HG03139 (cell line): Measurements from ENCODE around the gene PIEZO1.
"Not testable (repeated sequence)": the region's sequence is repeated elsewhere in the genome, so short reads cannot be mapped to it uniquely, and the experiment has no call there.

Experiments used
- ATAC-seq: cut with Tn5 transposase; IDR thresholded peaks from one replicate; pipeline ENCODE4 v1.9.1; 2021; ENCODE audit not compliant: unreplicated experiment

The PIEZO1 gene

DNA sequence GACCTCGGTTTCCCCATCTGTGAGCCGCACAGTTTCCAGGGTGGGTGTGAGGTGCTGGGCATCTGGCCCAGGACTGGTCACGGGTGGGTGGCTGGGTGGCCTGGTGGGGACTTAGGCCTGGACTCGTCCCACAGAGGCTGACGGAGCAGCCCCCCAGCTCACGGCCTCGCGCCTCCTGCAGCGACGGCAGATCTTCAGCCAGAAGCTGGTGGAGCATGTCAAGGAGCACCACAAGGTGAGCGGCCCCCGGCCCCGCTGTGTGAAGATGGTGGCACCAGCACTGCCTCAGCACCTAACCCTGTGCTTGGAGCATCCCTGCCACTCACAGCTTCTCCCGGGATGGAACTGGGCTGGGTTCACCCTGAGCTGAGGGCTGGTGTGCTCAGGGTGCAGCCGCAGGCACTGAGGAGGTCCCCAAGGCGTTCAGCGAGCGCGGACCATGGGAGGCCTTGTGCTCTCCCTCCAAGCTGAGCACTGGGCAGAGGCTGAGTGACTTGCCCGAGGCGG lies 20.9 kb upstream of the PIEZO1 start:
- no peak for ATAC-seq

DNA sequence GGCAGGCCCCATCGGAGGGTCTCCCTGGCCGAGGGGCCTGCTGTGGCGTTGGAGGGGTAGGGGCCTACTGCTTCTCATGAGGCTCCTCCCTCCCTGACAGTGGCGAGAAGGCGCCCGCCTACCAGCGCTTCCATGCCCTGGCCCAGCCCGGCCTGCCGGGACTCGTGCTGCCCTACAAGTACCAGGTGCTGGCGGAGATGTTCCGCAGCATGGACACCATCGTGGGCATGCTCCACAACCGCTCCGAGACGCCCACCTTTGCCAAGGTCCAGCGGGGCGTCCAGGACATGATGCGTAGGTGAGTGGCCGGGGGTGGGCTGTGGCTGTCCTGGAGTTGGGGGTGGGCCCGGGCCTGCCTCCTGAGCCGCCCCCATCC lies 20.3 kb upstream of the PIEZO1 start:
- ATAC-seq = no peak

DNA sequence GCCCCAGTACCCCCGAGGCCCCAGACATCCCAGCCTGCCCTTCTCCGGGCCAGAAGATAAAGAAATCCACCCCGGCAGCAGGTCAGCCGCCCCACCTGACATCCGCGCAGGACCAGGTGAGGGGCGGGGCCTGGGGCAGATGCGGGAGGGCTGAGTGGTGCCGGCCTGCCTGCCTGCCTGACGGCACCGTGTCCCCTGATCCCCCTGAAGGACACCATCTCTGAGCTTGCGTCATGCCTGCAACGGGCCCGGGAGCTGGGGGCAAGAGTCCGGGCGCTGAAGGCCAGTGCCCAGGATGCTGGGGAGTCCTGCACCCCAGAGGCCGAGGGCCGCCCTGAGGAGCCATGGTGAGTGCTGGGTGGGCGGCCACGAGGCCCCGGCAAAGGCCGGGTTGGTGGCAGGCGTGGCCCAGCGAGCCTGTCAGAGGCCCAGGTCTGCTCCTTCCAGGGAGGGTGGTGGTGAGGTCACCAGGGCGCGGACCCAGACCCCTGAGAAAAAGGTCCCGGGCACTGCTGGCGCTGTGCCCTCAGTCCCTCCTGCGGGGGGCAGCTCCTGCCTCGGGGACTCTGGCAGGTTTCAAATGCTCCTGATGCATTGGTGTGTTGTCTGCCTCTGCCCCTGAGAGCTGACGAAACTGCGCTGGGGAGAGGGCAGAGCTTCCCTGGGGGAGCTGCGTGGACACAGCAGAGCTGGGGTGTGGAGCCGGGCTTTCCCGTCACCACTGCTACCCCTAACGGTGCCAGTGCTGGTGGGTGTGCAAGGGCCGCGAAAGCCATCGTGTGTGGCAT lies 19.7 kb upstream of the PIEZO1 start:
- ATAC-seq = no peak

DNA sequence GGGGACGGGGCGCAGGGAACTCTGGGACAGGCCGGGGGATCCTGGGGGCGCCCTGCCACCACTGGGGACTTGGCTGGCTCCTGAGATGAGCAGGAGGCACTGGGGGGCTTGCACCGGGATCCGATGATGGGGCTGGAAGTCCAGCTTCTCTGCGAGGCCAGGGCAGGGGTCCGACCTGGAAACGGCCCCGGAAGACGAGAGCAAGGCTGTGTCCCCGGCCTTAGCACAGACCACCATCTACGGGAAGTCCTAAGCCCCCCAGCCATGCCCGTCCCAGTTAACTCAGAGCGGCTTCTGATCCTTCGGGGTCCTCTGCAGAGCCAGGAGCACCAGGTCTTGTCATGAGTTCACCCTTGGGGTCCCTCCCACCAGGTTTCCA lies 19.1 kb upstream of the PIEZO1 start:
- no peak for ATAC-seq

DNA sequence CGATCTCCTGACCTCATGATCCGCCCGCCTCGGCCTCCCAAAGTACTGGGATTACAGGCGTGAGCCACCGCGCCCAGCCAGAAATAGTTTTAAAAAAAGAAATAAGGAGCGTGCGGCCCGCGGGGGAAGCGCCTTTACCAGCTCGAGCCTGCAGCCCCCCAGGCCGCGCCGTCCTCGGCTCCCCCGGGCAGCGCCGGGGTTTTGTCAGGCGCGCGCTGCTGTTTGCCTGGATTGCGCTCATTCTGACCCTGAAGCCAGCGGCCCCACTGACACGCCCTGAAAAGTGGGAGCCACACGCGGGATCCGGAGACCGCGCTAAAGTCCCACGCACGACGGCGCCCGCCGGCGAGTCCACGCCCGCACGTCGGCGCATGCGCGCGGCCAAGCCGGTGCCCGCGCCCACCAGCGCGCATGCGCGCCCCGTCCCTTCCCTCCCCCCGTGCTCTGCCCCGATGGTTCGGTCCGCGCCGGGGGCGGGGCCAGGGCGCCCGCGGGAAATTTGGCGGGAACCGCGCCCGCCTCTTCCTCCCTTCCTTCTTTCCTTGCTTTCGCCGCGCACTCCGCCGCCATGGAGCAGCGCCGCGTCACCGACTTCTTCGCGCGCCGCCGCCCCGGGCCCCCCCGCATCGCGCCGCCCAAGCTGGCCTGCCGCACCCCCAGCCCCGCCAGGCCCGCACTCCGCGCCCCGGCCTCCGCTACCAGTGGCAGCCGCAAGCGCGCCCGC lies 18.4 kb upstream of the PIEZO1 start, which contains the start of gene CDT1:
CDT1 (plus strand) TSS at position 526 of the 724 bp plus-strand sequence; CDS start at position 569, 43 bp downstream.
- peak; percentile 34 for ATAC-seq

DNA sequence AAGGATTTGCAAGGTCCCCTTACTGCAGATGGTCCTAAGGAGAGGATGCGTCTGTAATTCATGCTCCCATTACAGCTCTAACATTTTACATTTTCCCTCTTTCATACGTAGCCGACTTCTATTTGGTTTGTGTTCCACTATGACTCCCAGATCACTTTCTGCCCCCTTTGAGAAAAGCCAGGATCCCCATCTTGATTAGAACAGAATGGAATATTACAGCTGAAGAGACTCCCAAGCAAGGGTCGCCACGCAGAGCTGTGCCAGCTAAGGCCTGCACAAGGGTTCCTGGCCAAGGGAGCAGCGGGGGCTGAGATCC lies 15.2 kb upstream of the PIEZO1 start:
- no peak for ATAC-seq

DNA sequence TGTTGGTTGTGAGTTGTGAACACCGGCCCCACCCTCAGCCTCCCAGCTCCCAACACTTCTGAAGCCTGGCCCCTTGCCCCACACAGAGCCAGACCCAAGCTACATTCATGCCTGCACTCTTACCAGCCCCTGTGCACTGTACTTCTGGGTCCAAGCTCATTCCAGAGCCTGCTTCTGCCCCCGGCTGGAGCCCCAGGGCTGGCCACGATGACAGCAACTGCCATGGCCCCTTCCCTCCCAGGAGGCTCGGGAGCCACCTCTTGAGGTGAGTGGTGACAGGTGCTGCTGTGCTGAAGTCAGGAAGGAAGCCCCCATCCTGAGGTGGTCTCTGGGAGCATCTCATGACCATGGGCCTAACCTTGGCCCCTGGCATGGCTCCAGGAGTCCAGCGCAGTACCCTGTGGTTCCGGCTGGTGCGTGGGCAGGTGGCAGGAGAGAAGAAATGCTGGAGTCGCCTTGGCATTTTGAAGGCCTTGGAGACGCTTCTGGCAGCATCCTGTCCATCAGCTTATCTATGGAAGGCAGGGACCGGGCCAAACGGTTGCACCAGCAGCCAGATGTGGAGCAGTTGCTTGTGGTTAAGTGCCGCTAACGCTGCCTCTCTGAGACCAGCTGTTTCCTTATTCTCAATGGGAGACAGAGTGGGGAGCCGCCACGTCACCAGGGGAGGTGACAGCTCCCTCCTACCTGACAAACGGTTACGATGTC lies 14.7 kb upstream of the PIEZO1 start:
- no peak for ATAC-seq

DNA sequence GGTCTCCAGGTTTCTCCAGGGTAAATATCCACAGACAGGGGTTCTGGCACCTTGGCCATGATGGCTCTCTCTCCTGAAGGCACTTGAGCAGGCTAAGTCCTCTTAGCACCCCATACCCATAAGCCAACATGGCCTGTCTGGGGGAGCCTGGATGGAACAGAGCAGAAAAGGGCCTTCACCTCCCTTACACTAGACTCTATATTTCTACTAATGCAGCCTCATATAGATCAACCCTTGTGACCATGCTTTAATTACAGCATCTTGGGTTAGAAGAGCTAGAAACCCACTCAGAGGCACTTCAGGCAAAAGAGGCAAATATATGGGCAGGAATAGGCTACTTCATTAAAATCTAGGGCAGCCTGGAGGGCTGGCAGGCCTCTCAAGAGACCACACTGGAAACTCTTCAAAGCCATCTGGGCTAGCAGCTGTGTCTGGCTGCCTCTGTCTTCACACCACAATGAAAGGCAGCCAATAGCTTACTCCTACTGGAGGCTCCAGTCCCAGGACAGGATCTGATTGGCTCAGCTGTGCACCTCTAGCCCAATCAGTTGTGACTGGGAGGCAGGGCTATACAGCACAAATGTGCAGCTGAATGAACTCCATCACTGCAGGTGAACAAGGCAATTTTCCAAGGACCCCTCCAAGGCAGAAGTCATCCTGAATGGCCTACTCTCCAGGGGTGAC lies 13.9 kb upstream of the PIEZO1 start:
- ATAC-seq = no peak

DNA sequence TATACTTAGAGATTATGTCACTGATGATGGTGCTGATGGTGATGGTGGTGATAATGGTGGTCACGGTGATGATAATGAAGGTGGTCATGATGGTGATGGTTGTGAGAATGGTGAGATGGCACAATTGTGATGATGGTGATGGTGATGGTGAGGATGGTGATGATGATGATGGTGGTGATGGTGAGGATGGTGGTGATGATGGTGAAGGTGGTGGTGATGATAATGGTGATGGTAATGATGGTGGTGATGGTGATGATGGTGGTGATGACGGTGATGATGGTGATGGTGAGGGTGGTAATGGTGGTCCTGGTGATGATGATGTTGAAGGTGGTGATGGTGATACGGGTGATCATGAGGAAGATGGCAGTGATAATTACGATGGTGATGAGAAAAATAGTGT lies 13.1 kb upstream of the PIEZO1 start:
- ATAC-seq = no peak

DNA sequence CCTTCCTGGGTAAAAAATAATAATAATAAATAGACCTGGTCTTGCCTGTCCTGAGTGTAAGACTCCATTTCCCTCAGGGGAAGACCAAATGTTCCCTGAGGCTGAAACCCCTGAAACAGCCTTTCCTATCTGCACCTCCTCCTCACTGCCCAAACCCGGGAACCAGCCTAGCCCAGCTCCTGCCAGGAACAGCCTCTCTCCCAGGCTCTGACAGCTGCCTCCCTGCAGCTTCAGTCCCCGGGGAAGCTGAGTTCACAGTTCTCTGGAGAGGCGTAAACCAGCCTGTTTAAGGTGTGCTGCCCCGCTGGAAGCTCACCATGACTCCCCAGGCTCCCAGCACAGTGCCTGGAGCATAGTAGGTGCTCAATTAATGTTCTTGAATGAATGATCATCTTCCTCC lies 11.3 kb upstream of the PIEZO1 start:
- no peak for ATAC-seq

DNA sequence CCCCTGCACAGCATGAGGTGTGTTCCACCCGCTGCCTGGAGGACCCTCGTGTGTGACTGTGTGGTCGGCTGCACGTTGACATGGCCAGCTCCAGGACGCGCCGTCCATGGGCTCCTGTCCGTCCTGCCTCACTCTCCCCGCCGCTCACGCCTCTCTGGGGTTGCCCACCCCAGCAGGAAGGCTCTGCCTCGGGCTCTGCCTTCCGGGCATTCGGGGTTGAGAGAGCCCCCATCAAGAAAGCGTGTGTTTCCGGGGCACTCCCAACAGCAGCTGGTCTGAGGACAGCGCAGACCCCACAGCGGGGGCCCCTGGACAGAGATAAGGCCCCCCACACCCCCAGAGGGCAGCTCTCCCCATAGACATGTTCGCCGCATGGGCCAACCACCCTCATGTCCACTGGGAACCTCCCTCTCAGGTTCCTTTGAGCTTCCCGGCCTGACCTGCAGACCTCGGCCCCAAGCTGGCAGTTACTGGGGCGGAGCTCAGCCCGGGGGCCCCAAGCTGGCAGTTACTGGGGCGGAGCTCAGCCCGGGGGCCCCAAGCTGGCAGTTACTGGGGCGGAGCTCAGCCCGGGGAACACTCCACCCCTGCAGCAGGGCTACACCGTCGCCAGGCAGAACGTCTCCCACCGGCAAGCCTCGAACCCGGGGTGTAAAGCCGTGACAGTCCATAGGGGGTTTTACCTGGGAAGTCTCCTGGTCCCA lies 8.4 kb upstream of the PIEZO1 start:
- ATAC-seq = no peak

DNA sequence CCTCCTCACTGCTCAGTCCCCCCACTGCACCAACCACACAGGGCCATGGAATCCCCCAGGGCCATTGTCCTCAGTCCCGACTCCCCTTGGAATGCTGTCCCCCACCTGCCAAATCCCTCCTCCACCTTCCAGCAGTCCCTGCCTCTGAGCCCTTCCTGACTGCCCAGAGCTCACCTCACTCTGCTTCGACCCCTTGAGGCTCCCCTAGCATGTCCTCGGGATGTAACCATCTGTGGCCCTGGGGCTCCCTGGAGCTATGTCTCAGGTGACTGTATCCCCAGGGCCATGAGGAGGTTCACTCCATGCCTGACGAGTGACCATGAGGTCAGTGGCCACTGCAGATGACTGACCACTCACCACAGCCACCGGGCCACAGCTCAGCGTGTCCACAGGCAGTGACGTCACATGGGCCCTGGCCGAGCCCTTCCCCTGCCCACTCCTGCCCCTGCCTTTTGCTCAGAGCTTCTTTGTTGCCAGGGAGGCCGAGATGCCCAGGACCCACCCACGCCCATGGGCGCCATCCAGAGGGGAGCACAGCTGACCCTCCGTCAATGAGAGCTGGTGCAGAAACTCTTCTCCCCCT lies 7.7 kb upstream of the PIEZO1 start:
- ATAC-seq = no peak

DNA sequence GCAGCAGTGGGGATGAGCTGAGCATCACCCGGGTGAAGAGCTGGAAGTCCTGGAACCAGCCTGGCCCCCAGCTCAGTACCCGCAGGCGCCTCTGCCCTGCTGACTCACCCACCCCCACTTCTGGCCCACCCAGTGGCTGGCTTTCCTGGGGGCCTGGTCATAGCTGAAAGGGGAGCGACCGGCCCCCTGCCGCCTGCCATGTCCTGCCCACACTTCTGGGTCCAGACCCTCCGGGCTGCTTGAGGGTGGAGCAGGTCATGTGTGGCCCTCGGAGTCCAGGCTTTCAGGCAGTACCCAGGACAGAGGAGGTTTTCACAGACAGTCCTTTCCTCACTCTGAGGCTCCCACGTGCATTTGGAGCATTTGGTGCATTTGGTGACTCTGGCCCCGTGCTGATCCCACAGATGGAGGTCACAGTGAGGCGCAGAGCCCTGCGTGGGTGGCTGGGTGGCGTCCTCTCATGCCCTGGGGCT lies 7.1 kb upstream of the PIEZO1 start:
- ATAC-seq = no peak

DNA sequence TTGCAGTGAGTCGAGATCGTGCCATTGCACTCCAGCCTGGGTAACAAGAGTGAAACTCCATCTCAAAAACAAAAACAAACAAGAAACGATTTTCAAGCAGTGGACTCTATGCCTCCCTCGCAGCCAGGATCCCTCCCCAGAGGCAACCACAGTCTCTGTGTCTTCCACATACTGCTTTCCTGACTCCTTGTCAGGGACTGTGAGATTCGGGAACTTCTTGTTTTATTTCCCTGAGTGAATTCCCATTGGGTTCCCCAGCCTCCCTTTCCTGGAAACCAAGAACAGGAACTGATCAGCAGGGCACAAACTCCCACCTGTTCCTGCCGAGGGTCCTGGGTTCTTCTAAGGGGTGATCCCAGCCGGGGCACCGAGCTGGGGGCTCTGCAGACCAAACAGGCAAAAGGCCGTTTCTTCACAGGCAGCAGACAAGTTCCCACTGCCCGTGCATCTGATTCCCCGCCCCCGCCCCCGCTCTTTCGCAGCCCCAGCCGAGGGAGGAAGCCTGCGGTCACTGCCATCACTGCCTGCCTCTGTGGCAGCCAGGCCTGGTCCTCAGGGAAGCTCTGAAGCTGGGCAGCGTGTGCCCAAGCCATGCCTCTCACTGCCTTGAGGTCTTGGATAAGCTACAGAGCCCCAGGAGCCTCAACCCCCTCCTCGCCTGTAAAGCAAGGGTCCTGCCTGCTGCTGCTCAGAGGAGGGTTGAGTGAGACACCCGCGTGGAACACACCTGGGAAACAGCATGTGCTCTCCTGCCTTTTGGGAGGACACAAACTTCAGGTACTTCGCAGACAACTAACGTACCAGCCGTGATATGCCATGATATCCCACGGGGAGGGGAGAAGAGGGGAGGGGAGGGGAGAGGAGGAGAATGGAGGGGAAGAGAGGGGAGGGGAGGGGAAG lies 5.5 kb upstream of the PIEZO1 start:
- ATAC-seq = no peak

DNA sequence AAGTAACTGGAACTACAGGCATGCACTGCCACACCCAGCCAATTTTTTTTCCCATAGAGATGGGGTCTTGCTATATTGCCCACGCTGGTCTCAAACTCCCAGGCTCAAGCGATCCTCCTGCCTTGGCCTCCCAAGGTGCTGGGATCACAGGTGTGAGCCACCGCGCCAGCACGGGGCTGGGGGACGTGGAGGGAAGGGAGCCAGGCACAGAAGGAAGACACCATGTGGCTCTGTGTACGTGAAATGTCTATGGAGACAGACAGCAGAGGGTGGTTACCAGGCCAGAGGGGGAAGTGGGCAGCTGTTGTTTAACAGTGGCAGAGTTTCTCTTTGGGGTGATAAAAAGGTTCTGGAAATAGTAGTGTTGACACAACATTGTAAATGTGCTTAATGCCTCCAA lies 4.6 kb upstream of the PIEZO1 start:
- no peak for ATAC-seq

DNA sequence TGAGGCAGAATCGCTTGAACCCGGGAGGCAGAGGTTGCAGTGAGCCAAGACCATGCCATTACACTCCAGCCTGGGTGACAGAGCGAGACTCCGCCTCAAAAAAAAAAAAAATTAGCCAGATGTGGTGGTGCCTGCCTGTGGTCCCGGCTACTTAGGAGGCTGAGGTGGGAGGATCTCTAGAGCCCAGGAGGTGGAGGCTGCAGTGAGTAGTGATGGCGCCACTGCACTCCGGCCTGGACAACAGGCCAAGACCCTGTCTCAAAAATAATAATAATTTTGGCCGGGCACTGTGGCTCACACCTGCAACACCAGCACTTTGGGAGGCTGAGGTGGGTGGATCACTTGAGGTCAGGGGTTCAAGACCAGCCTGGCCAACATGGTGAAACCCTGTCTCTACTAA lies 3.7 kb upstream of the PIEZO1 start:
- ATAC-seq = not testable (repeated sequence)

DNA sequence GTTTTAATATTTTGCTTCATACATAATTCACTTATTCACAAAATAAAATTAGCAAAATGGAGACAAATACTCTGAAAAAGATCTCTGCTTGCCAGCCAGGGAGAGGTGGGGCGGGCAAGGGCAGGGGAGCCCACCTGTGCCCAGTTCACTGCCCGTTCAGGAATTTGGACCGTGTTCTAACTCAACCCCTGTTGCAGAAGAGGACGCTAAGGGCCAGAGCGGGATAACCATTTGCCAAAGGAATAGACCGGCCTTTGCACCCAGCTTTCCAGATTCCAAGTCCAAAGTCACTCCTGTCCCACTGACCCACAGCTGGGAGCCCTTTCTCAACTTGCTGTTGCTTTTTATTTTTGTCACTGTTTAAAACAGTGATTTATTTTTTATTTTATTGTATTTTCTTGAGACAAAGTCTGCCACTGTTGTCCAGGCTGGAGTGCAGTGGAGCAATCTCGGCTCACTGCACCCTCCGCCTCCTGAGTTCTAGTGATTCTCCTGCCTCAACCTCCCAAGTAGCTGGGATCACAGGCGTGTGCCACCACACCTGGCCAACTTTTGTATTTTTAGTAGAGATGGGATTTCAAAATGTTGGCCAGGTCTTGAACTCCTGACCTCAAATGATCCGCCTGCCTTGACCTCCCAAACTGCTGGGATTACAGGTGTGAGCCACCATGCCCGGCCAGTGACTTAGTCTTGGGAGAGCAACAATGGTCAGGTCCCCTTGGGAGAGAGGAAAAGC lies 2.7 kb upstream of the PIEZO1 start:
- ATAC-seq = no peak

DNA sequence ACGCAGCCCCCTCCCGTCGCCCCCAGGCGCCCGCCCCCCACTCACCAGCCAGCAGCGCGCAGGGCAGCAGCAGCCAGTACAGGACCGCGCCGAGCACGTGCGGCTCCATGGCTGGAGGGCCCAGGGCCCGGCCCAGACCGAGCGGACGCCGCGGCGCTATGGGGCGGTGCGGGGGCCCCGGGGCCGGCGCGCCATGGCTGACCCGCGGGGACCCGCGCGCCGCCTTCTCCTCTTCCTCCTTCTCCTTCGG lies 239 bp downstream of the PIEZO1 start:
- ATAC-seq = no peak
